MCF 10A (cell line): Measurements from ENCODE around the gene TMEM45B. TPM values are rescaled to one million over a fixed set of nuclear protein-coding genes. Genes with fewer than 3 reads are reported as not detected.
"Not testable (repeated sequence)": the region's sequence is repeated elsewhere in the genome, so short reads cannot be mapped to it uniquely, and the experiment has no call there.

Experiments used
- BruUV-seq: library from RNA; stranded (reverse); fragments of 400-500 nt; replicated peaks from 2 replicates; lab custom pipeline; 2021; lab: Mats Ljungman, UMichigan
- CTCF ChIA-PET: fragments of 300-600 bp; sonication (Branson Sonifier 250); formaldehyde crosslinking; extraction: SDS; loops from one replicate; lab custom pipeline; 2021; ENCODE audit warnings: antibody characterized with exemption, inconsistent platforms; lab: Yijun Ruan, JAX
- POLR2A ChIA-PET: fragments of 300-600, 350-650 bp; sonication (Branson Sonifier 250); formaldehyde crosslinking; extraction: SDS; loops from one replicate; lab custom pipeline; 2020; ENCODE audit warnings: antibody characterized with exemption, inconsistent platforms; lab: Yijun Ruan, JAX
- DNase-seq: peaks from one replicate; pipeline ENCODE4 v3.0.0-alpha.2; 2018; ENCODE audit not compliant: unreplicated experiment
- H3K27ac Mint-ChIP-seq: one replicate; pipeline ENCODE4 v1.8.0; 2022; ENCODE audit warnings: mild to moderate bottlenecking, low read depth, mixed read lengths; ENCODE audit not compliant: unreplicated experiment
- H3K27me3 Mint-ChIP-seq: one replicate; pipeline ENCODE4 v1.8.0; 2022; ENCODE audit warnings: mixed read lengths; ENCODE audit not compliant: insufficient read depth, unreplicated experiment
- H3K36me3 Mint-ChIP-seq: one replicate; pipeline ENCODE4 v1.8.0; 2022; ENCODE audit warnings: mild to moderate bottlenecking, moderate library complexity, mixed read lengths; ENCODE audit not compliant: insufficient read depth, unreplicated experiment
- H3K4me1 Mint-ChIP-seq: one replicate; pipeline ENCODE4 v1.8.0; 2022; ENCODE audit warnings: mixed read lengths; ENCODE audit not compliant: insufficient read depth, unreplicated experiment
- H3K4me3 Mint-ChIP-seq: one replicate; pipeline ENCODE4 v1.8.0; 2022; ENCODE audit warnings: mild to moderate bottlenecking, moderate library complexity, mixed read lengths; ENCODE audit not compliant: unreplicated experiment
- H3K9me3 Mint-ChIP-seq: one replicate; pipeline ENCODE4 v1.8.0; 2022; ENCODE audit warnings: mixed read lengths; ENCODE audit not compliant: unreplicated experiment
- CTCF ChIP-seq: fragments of 200-600 bp; IDR thresholded peaks from one replicate; pipeline ENCODE4 v1.8.0; 2022; ENCODE audit warnings: antibody characterized with exemption, mild to moderate bottlenecking; ENCODE audit not compliant: unreplicated experiment
- intact Hi-C: fragments of 100-400 bp; cut with micrococcal nuclease; formaldehyde crosslinking; loops from 2 replicates; pipeline ENCODE4 v1.14.1; 2022
- total RNA-seq: library from RNA; stranded (reverse); gene quantifications from 2 replicates; pipeline ENCODE4 v1.2.3, GENCODE V29; 2022

TMEM45B gene
- total RNA-seq, 1 experiment from 2014 or later, result not detected

DNA sequence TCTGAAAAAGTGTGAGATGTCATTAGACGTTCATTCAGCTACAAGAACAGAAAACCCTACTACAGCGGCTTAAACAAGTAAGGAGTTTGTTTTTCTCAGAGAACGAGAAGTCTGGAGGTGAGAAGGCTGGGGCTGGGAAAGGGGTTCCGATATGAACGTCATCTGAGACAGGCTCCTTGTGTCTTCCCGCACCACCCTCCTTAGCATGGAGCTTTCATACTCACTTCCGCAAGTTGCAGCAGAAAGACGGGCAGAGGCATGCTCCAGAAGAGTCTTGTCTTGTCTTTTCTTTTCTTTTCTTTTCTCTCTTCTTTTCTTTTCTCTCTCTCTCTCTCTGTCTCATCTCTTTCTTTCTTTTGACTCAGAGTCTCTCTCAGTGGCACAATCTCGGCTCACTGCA lies 3.6 kb downstream of the TMEM45B start:
- Mint-ChIP-seq H3K27me3 (no peaks in the 10 kb centered on the region), H3K27ac (no peak overlapping the region), H3K9me3 (no peaks in the 10 kb centered on the region), H3K4me1 (peaks cover 11% of the 10 kb centered on the region), H3K4me3 (no peak overlapping the region), H3K36me3 (peaks cover 5% of the 10 kb centered on the region)
- POLR2A ChIA-PET, result interaction anchor here (1.4 to 1.9 kb wide), 4 partner anchors 9 to 75 kb away, joined by 3 to 5 read pairs (median 5); no protein-coding TSS in a partner anchor
- BruUV-seq, result no TSS peak
- no peak for TF ChIP-seq CTCF
- intact Hi-C loops, result no loop called here
- CTCF ChIA-PET, result interaction anchor here (1.0 kb wide), 1 partner anchor 10 kb away, joined by 4 read pairs; no protein-coding TSS in a partner anchor
- no peak for DNase-seq

GRCh38 chr11:129820228-129820627 lies 4.6 kb downstream of the TMEM45B start:
- BruUV-seq, DNase-seq, H3K36me3 Mint-ChIP-seq: not testable (repeated sequence)

GRCh38 chr11:129823281-129823680 lies 7.6 kb downstream of the TMEM45B start:
- H3K4me3 Mint-ChIP-seq, DNase-seq, H3K36me3 Mint-ChIP-seq, H3K9me3 Mint-ChIP-seq, BruUV-seq, H3K27ac Mint-ChIP-seq, intact Hi-C loops, H3K4me1 Mint-ChIP-seq, H3K27me3 Mint-ChIP-seq: not testable (repeated sequence)
- ChIA-PET CTCF (interaction anchor here (1.4 kb wide), 1 partner anchor 38 kb away, joined by 3 read pairs; no protein-coding TSS in a partner anchor), POLR2A (interaction anchor here (0.7 to 2.0 kb wide), 5 partner anchors 28 to 71 kb away, joined by 3 to 10 read pairs (median 5); partner anchors contain the start of gene NFRKB)

More at GRCh38 chr11:129820228-129820627, 4.6 kb downstream of the TMEM45B start:
- H3K27ac Mint-ChIP-seq, intact Hi-C loops, H3K9me3 Mint-ChIP-seq, H3K27me3 Mint-ChIP-seq, H3K4me3 Mint-ChIP-seq, CTCF ChIA-PET, POLR2A ChIA-PET: not testable (repeated sequence)
- H3K4me1 Mint-ChIP-seq, result peaks cover 11% of the 10 kb centered on the region

DNA sequence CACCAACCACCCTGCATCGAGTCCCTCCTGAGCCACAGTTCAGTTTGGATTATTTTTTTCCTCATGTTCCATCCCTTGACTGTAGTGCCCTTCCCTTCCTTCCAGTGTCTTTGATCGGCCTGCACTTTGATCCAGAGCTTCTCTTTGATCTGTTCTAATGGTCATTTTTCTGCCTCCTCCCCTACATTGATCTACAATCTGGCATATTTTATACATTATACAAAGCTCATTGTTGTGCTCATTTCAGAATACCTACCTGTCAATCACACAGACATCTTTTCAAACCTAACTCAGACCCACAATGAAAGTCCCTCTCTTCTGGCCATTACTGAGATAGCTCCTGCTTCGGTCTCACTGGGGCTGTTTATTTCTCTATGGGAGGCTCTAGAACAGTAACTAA lies 8.2 kb downstream of the TMEM45B start:
- H3K9me3 Mint-ChIP-seq, H3K4me3 Mint-ChIP-seq, H3K27ac Mint-ChIP-seq, H3K27me3 Mint-ChIP-seq, BruUV-seq, H3K36me3 Mint-ChIP-seq, intact Hi-C loops, H3K4me1 Mint-ChIP-seq, DNase-seq: not testable (repeated sequence)
- POLR2A ChIA-PET, result interaction anchor here (0.7 to 2.0 kb wide), 5 partner anchors 28 to 71 kb away, joined by 3 to 10 read pairs (median 5); partner anchors contain the start of gene NFRKB
- CTCF ChIA-PET, result interaction anchor here (1.4 kb wide), 1 partner anchor 38 kb away, joined by 3 read pairs; no protein-coding TSS in a partner anchor

DNA sequence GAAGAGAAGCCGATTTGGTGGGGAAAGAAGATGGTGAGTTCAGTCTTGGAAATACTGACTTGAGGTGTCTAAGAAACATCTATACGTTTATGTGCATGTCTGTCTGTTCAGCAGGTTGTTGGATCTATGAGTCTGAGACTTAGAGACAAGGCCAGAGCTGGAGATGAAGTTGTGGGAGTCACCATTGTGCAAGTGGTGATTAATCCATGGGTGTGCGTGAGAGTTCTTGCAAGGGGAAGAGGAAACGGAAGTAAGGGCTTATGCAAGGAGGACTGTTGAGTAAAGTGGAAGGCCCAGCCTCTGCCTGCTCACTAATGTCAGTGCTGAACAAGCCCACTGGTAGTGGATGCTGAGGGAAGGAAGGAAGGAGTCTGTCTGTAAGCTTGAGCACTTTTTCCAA lies 9.7 kb downstream of the TMEM45B start:
- no peak overlapping the region for H3K4me3 Mint-ChIP-seq
- no peak overlapping the region for H3K27ac Mint-ChIP-seq
- TF ChIP-seq CTCF, result no peak
- CTCF ChIA-PET, result no interaction called here
- no TSS peak for BruUV-seq
- no peaks in the 10 kb centered on the region for H3K27me3 Mint-ChIP-seq
- no peaks in the 10 kb centered on the region for H3K36me3 Mint-ChIP-seq
- H3K9me3 Mint-ChIP-seq, result no peaks in the 10 kb centered on the region
- intact Hi-C loops, result loop anchor here (5.0 kb wide), 2 partner anchors 37 to 38 kb away; no protein-coding TSS in a partner anchor
- DNase-seq, result peak; percentile 94
- peaks cover 9% of the 10 kb centered on the region for H3K4me1 Mint-ChIP-seq
- POLR2A ChIA-PET, result interaction anchor here (1.0 to 1.8 kb wide), 3 partner anchors 29 to 37 kb away, joined by 3 to 8 read pairs (median 3); no protein-coding TSS in a partner anchor
